IPS DF 4.7 (cell line): ENCODE measurements around the gene FAM111A.
"Not testable (repeated sequence)": the region's sequence is repeated elsewhere in the genome, so short reads cannot be mapped to it uniquely, and the experiment has no call there.

Source experiments
- DNase-seq: peaks from one replicate; pipeline ENCODE4 v3.0.0-alpha.2; 2013; ENCODE audit warnings: low spot score; ENCODE audit errors: extremely low read depth

The FAM111A gene

DNA sequence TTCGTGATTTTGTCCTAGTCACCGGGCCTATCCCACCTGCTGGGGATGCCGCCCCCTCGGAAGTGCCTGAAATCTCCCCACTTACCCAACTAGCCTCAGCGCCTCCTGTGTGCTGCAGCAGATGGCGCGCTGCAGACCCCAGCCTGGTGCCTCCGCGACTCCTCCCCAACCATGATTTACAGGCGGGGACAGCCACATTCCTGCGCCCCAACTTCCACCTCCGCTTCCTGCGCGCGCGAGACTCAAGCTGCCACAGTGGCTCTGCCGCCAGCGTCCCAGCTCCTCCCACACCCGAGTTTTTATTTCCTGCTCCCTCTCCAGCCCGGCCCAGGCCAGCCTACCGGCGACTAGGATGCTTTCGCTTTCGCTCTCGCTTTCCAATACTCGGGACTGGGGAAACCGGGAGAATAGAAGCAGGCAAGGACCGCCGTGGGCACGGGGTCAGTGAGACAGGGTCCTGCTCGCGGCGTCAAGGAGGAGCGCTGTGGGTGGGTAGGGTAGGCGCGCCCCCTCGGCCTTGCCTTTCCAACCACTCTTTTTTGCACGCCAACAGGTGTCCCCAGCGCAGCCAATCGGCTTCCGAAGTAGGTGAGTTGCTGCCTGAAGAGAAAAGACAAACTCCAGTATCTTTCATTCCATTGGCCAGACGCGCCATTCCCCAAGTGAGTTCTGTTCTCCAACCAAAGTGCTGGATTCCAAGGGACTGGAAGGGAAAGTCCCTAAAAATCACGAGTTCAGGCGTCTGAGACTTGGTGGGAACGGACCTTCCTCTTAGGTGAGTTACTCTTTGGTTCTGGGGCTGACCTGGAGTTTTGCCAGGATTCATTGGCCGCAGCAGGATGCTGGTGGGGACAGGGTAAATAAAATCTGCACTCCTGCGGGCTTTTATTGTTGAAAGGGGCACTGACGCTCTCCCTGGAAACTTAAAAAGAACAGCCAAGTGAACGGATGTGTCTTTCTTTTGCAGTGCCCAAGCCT lies at the start of gene FAM111A:
TSS of gene FAM111A (plus strand) at position 327 of the 978 bp plus-strand sequence. CDS start 6,017 bp downstream, outside the sequence.
- peak; percentile 56 for DNase-seq

DNA sequence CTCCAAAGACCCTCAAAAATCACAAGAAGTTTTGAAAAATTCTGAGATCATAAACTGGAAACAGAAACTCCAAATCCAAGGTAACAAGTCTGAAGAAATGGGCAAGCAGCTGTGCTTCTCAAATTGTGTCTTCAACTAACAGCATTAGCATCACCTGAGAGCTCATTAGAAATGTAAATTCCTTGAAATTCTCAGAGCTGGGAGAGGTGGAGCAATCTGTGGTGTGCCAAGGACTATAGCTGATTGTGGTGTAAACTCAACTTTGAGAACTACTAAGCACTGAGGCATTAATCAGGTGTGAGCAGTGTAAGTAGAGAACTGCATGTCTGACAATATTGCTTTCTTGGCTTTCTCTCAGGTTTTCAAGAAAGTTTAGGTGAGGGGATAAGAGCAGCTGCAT lies 49.1 kb upstream of the FAM111A start:
- DNase-seq, result not testable (repeated sequence)

GRCh38 chr11:59095225-59095624 lies 47.4 kb upstream of the FAM111A start:
- not testable (repeated sequence) for DNase-seq

- not testable (repeated sequence) for DNase-seq
Measured at GRCh38 chr11:59095972-59096575, 46.6 kb upstream of the FAM111A start.

DNA sequence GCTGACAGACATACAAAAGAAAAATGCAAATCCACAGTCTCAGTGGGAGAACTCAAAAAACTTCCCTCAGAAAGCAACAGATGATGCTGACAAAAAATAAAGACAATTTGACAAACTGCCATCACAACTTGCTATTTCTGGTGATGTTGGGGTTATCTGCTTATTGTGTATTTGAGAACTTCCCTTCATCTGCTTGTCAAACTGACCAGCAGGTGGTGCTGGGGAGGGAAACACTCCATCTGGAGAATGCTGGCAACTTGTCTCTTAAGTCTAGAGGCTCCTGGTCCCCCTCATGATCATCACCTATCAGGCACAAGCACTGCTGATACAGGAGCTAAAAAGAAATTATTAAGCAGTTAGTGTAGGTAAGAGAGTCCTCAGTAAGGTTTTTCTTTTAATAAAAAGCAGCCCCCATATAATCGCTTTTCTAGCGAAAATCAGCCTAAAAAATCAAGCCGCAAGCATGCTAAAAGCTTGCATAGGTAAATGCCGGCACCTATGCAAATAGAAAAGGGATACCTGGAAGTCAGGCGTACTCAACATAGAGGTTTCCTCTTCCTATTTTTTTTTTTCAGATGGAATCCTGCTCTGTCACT lies 45.4 kb upstream of the FAM111A start:
- DNase-seq, result no peak

DNA sequence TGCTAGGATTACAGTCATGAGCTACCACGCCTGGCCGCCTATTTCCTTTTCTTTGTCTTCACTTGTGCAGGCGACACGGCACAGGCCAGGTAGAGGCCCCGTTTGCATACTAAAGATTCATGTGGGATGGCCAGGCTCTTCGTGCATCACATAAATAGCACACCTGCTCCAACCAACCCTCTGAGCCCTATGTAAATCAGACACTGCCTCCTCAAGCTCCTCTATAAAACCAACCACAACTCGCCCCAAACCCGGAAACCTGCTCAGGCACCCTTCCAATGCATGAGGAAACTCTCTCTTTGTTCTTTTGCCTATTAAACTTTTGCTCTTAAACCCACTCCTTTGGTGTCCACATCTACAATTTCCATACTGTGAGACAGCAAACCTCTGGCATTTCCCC lies 44.7 kb upstream of the FAM111A start:
- DNase-seq, result not testable (repeated sequence)

DNA sequence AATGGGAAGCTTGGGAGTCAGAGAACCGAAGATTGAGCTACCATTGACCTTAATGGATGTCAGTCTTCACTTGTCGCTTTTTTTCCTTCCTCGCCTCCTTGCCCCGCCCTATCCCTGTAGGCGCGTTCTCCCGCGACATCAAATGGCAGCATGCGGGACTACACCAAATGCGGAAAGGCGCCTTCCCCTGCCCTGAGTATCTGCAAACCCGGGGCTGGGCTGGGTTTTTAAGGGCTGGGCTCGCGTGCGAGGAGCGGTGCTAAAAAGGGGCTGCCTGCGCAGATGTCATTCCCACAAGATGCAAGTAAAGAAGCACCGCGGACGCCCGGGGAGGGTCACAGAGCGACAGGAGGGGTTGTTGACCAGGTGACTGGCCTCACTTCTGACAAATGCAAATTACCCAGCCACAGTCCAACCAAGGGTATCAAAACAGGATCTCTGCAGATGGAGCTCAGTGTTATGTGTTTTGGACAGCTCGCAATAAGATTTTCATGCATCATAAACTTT lies 40.3 kb upstream of the FAM111A start:
- DNase-seq, result peak; percentile 44

- DNase-seq, result peak; percentile 88
Measured at GRCh38 chr11:59106363-59107336, 36.0 kb upstream of the FAM111A start, which contains the start of gene FAM111B. Gene FAM111B (plus strand): TSS chr11:59107237. CDS start chr11:59109626, 2,389 bp downstream.

DNA sequence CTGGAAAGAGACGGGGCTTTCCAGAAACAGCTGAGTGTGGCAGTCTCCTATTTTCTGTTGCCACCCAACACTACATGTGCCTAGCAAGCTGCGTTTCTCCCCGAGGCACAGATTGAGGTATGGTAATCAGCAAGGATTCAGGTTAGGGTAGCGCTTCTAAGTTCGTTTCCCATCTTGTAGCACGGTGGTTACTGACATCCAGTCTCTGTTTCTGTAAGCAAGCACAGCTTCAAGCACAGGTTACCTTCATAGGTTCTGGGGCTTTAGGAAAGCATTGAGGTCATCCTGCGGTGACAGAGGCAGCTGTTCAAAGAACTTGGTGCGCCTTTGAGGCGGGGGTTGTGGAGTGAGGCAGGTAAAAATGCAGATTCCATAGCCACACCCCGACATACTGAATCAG lies 34.9 kb upstream of the FAM111A start:
- not testable (repeated sequence) for DNase-seq

DNA sequence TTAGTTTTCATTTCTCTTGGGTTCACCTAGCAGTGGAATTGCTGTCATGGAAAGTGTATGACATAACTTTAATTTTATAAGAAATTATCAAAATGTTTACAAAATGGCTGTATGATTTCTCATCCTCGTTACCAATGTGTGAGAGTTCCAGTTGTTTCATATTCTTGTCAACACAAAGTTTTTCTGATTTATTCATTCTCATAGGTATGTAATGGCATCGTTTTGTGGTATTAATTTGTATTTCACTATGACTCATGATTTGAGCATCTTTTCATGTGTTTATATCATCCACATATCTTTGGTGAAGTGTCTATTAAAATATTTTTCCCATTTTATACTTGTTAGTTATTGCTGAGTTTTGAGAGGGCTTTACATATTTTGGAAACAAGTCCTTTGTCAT lies 30.2 kb upstream of the FAM111A start:
- no peak for DNase-seq

GRCh38 chr11:59114344-59114743 lies 28.3 kb upstream of the FAM111A start:
- no peak for DNase-seq

DNA sequence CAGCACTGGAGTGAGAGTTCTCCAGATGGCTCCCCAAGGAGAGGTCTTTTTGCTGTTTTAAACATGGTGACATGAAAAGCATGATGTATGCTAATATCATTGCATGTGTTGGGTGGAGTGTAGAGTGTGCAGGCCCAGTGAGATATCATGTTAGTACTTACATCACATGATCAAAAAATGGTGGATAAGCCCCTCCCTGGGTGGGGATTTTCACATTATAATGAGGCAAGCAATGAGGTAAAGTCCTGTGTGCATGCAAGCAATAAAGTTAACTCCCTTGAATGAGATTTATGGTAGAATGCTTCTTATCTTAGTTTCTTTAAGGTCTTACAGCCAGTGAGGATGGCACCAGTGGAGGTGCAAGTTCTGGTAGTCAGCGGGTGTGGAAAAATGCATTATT lies 27.1 kb upstream of the FAM111A start:
- no peak for DNase-seq

DNA sequence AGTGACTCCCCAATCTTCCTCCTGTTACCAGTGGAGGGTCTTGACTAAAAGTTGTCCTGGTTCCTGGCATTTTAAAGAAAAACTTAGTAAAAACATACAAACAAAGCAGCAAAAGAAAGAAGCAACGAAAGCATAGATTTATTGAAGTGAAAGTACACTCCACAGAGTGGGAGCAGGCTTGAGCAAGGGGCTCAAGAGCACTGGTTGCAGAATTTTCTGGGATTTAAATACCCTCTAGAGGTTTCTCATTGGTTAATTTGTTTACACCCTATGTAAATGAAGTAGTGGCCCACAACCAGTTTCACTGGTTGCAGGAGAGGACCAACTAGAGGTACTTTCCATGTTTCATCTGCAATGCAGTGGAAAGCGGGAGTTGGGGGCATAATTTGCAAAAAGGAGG lies 24.9 kb upstream of the FAM111A start:
- no peak for DNase-seq

GRCh38 chr11:59119826-59120225 lies 22.8 kb upstream of the FAM111A start:
- DNase-seq, result no peak

DNA sequence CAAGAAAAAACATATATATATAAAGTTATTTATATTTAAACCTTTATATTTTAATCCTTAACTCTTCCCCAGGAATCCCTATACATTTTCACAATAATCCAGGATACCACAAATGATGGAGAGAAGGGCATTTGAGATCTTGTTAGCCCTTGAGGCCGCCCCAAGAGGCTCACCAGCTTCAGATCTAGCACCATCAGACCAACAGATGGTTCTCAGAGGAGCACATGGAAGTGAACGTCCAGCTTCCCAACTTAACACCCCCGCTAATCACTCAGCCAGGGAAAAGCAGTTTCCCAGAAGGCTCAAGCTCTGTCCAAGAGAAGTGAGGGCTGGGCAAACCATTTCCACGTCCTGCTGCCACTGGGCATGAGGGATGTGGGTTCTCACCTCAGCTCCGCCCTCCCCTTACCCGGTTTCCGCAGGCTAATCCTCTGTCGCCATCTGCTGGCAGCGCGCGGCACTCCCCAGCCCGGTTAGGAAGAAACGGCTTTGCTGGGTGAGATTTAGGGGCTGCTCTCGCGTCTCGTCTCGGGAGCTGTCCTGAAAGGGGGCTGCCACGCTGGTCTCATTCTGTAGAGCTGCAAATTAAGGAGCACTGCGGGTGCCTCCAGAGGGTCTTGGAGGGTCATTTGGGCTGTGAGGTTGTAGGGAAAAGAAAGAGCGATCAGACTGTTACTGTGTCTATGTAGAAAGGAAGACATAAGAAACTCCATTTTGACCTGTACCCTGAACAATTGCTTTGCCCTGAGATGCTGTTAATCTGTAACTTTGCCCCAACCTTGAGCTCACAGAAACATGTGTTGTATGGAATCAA lies 6.8 kb upstream of the FAM111A start:
- peak; percentile 36 for DNase-seq

DNA sequence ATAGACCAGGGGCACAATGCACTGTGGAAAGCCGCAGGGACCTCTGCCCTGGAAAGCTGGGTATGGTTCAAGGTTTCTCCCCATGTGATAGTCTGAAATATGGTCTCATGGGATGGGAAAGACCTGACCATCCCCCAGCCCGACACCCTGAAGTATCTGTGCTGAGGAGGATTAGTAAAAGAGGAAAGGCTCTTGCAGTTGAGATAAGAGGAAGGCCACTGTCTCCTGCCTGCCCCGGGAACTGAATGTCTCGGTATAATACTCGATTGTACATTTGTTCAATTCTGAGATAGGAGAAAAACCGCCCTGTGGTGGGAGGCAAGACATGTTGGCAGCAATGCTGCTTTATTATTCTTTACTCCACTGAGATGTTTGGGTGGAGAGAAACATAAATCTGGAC lies 6.1 kb upstream of the FAM111A start:
- DNase-seq, result not testable (repeated sequence)

DNA sequence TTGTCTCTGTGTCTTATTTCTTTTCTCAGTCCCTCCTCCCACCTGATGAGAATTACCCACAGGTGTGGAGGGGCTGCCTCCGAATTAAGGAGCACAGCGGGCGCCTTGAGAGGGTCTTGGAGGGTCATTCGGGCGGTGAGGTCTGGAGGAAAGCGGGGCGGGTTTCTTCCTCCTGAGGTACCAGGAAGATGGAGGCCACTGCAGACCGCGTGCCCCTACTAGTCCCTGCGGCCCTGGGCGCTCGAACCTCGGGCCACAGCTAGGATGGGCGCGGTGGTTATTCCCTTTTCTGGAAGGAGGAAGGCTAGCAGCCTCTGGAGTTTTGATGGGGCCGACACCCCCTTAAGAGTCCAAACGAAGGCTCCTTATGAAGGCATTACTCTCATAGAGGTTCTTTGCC lies 5.5 kb upstream of the FAM111A start:
- DNase-seq, result no peak

- no peak for DNase-seq
Measured at GRCh38 chr11:59138643-59139042, 4.0 kb upstream of the FAM111A start.

- no peak for DNase-seq
Measured at GRCh38 chr11:59141191-59141590, 1.5 kb upstream of the FAM111A start.
